ENCODE measurements around the gene MAPK6.
A peak's percentile ranks its signal among the peaks of the same experiment; 100 is the strongest.

MAPK6 gene

GRCh38 chr15:52105846-52106245 is 86.8 kb downstream of the MAPK6 start:
- DNase-seq (ENCODE audit: low read depth) = peak; percentile 85
- TF ChIP-seq CTCF (IDR thresholded peaks at IDR 0.05; ENCODE audit: insufficient read depth, low read depth, low read length, missing control alignments) = no peak
- H3K4me3 ChIP-seq (ENCODE audit: low read length) = no peak overlapping the region

- DNase-seq (ENCODE audit: low read depth) = no peak
- no peak for TF ChIP-seq CTCF (IDR thresholded peaks at IDR 0.05; ENCODE audit: insufficient read depth, low read depth, low read length, missing control alignments)
Measured at GRCh38 chr15:52106641-52107040, 87.6 kb downstream of the MAPK6 start.

GRCh38 chr15:52107238-52107637 is 88.2 kb downstream of the MAPK6 start:
- no peak for DNase-seq (ENCODE audit: low read depth)
- no peak for TF ChIP-seq CTCF (IDR thresholded peaks at IDR 0.05; ENCODE audit: insufficient read depth, low read depth, low read length, missing control alignments)
- H3K4me3 ChIP-seq (ENCODE audit: low read length) = no peak overlapping the region

More at GRCh38 chr15:52106641-52107040, 87.6 kb downstream of the MAPK6 start:
- H3K4me3 ChIP-seq (ENCODE audit: low read length) = no peak overlapping the region

- DNase-seq (ENCODE audit: low read depth) = no peak
- TF ChIP-seq CTCF (IDR thresholded peaks at IDR 0.05; ENCODE audit: insufficient read depth, low read depth, low read length, missing control alignments) = no peak
- H3K4me3 ChIP-seq (ENCODE audit: low read length) = no peak overlapping the region
Measured at GRCh38 chr15:52109559-52110451, 90.8 kb downstream of the MAPK6 start.

- TF ChIP-seq CTCF (IDR thresholded peaks at IDR 0.05; ENCODE audit: insufficient read depth, low read depth, low read length, missing control alignments) = no peak
Measured at GRCh38 chr15:52111517-52112202, 92.6 kb downstream of the MAPK6 start.

GRCh38 chr15:52112203-52112750 is 93.3 kb downstream of the MAPK6 start:
- TF ChIP-seq CTCF (IDR thresholded peaks at IDR 0.05; ENCODE audit: insufficient read depth, low read depth, low read length, missing control alignments) = peak; percentile 27
- no peak for DNase-seq (ENCODE audit: low read depth)
- H3K4me3 ChIP-seq (ENCODE audit: low read length) = peak overlapping the region; percentile 33

More at GRCh38 chr15:52111517-52112202, 92.6 kb downstream of the MAPK6 start:
- no peak overlapping the region for H3K4me3 ChIP-seq (ENCODE audit: low read length)
- no peak for DNase-seq (ENCODE audit: low read depth)
